Left lobe of liver (tissue), 2 donors: ENCODE measurements around the gene GLB1L. TPM values are rescaled to one million over a fixed set of nuclear protein-coding genes. Genes with fewer than 3 reads are reported as not detected.
"Not testable (repeated sequence)": the region's sequence is repeated elsewhere in the genome, so short reads cannot be mapped to it uniquely, and the experiment has no call there.

Experiments used
- ATAC-seq: fragments of 200-7000 bp; cut with Tn5 transposase; one replicate; pipeline ENCODE4 v1.9.1; 2020; ENCODE audit warnings: mild to moderate bottlenecking, moderate library complexity
- DNase-seq: peaks from one replicate; pipeline ENCODE4 v3.0.0-alpha.2; 2020; ENCODE audit warnings: low spot score
- total RNA-seq: library from RNA; stranded (reverse); gene quantifications from one replicate; pipeline ENCODE4 v1.2.1, GENCODE V29; 2021
- donor health status: DM: no; HTN: no; CAD: no; lungs with moderate emphysema.
- donor health status: DM: no; HTN: yes; CAD: no.

Gene GLB1L
- total RNA-seq, 1 donor from 2014 or later: 3.1 TPM

DNA sequence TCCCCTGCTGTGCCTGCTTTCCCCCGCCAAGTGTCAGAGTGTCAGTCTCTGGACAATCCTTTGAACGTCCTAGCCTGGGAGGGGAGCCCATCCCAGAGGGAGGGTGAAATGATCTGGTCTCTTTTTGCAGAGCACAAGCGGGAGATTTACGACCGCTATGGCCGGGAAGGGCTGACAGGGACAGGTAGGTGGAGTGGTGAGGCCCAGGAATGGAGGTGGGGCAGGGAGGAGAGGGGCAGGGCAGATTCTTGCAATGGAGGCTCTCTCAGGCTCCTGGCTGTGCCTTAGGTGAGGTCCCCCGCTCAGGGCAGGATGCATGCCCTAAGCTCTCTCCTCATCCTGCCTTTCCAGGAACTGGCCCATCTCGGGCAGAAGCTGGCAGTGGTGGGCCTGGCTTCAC, 36.3 kb upstream of the GLB1L start:
- ATAC-seq (no peak), DNase-seq (no peak)

DNA sequence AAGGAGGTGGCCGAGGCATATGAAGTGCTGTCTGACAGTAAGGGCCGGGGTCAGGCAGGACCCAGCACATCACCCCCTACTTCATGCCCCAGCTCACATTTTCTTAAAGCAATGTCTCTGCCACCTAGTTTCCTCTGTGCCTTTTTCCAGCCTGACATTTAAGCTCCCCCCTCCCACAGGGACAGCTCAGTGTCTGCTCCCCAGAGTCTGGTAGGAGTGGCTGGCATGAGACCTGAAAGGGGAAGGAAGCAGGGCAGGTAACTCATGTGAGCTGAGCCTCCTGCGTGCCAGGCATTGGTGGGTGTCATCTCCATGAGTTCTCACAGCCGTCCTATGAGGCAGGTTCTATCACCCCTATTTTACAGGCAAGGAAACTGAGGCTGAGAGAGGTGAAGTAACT, 35.4 kb upstream of the GLB1L start:
- ATAC-seq: no peak
- no peak for DNase-seq

DNA sequence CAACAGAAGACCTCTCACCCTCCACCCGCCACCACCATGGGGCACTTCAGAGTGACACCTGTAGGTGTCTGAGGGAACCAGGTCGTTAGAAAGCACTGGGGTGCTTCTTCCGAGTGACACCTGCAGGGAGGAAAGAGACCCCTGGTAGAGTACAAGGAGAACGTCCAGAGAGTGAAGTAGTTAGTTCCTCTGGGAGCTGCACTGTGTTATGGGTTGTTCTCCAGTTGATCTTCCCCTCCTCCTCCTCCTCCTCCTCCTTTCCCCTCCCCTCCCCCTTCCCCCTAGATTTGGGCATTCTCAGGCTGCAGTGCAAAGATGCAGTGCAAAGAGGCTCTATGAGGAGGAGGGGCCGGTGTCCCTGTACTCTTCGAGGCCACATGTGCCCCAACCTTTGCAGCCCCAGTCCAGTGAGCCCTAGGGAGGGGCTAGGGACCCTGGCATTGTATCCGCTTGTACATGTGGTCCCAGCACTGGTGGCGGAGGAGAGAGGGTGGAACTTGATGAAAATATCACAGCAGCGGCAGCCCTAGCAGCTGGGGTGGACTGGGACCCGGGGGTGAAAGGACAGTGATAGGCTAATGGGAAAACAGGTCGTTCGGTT, 34.8 kb upstream of the GLB1L start:
- ATAC-seq: peak; percentile 17
- no peak for DNase-seq

DNA sequence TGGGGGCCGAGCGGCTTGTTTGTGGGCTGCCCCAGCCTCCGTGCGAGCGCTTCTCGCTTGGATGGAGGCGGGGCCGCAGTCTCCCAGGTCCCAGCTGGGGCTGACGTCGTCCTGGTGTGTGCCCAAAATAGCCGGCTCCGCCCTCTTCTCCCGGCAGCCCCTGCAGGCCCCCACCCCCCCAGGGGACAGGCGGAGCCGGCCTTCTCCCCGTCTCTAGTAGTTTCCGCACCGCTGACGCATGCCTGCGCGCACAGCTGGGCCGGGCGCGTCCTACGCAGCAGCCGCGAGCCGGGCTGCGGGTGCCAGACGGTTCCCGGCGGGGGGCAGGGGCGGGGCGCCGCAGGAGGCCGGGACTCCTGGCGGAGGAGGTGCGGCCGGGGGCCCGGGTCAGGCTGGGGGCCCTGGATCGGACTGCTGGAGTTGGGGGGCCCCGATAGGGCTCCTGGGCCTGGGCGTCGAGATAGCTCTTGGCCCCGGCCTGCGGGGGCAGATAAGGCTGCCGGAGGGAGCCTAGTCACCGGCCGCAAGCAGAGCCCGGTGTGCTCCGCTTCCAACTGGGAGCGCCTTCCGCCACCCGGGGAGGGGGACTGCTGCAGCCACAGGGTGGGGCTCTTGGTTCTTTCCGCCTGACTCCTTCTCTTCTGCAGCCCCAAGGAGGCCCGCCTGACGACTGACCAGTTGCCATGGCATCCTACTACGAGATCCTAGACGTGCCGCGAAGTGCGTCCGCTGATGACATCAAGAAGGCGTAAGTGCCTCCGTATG, 34.1 kb upstream of the GLB1L start, which contains the start of gene DNAJB2:
Gene DNAJB2 (plus strand): TSS at position 216 of the 765 bp plus-strand sequence. CDS start 468 bp downstream, at position 684.
- ATAC-seq (peak; percentile 92), DNase-seq (peak; percentile 99)

DNA sequence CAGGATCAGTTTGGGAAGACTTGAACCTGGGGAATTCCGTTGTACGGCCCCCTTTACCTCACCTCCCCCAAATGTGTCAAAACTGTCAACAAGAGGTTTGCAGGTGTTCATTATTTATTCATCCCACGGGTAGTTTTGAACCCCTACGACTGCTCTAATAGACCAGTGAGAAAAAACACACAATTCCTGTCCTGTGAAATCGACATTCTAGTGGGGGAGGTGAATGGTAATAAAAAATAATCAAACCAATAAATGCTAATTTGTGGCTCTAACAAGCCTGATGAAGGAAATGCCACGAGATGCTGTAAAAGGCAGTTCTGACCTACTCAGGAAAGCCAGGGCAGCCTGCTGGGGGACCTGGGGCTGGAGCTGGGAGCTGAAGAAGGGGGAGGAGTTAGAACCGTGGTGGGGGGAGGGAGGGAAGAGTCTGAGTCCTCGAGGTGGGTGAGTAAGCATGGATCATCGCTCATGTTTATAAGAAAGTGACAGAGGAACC, 33.5 kb upstream of the GLB1L start:
- ATAC-seq (peak; percentile 40), DNase-seq (no peak)

DNA sequence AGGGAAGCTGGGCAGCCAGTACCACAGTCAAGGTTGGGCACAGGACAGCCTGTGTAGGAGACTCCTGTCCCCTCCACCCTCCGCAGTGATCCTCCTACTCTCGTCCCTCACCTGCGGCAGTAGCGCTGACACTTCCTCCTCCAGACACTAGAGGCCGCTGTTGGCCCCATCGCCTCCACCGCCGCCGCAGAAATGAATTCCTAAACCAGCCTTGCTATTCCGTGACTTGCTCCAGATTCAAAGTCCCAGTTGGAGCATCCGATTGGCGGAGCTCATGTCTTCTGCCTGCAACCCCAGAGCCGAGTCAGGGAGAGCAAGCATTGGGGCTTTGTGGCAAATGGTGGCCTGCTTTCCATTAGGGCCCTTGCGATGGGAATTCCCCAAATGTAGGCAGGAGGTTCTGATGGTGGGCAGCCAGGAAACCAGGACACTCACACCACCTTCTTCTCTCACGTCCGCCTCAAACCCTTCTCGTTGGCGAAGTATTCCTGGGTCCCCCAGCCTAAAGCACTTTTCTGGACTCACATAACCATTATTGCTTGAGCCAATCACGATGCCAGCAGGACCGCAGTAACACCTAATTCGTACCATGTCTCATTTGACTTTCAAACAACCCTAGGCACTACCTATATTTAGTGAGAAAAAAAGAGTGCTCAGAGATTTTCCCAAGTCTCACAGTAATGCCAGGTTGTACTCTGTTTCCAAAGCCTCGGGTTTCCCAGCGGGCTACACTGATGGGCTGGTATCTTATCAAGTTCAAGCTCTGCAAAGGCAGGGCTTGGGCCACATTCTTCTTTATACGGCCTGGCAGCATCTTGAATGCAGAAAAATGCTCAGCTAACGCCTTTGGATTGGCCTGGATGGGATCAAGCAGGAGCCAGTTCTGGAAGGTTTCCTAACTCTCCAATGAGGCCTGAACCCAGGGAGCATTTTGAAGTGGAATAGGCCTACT, 32.7 kb upstream of the GLB1L start:
- DNase-seq: peak; percentile 85
- ATAC-seq: peak; percentile 73

DNA sequence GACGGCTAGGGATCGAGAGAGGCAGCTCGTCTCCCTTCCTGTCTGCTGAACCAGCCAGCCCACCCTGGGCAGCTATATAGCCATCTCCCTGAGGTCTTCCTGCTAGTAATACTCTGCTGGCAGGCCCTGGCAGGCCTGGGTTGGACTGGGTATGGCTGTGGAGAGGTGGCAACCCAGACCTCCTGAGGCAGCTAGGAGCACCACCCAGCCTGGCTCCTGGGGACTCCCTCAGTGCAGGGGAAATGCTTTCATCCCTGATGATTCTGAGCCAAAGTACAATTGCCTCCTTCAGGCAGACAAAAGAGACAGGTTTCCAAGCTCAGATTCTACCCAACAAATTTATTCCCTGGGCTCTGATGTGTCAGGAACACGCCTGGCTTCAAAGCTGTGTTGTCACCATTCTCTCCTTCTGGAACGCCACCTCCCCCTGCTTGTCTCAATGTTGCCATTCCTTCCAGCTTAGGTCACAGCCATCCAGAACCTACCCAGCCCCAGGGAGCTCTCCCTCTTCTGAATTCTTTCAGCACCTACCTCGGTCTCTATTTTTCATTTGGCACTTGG, 29.2 kb upstream of the GLB1L start:
- no peak for DNase-seq
- no peak for ATAC-seq

DNA sequence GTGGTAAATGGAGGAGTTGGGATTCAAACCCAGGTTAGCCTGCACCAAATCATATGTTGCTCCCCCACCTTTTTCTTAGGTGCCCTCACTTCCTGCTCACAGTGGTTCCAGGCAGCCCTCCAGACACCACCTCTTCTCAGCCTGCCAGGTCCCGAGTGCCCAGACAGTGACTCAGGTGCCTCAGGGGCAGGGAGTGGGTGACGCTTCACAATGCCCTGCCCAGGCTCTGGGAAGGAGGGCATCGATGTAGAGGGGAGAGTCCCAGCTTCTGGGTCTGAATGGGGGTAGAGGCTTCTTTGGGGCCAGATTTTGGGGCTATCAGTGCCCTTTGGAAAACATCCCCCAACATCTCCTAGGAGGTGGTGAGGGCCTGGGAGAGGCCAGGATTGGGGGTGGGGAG, 28.7 kb upstream of the GLB1L start:
- no peak for ATAC-seq

DNA sequence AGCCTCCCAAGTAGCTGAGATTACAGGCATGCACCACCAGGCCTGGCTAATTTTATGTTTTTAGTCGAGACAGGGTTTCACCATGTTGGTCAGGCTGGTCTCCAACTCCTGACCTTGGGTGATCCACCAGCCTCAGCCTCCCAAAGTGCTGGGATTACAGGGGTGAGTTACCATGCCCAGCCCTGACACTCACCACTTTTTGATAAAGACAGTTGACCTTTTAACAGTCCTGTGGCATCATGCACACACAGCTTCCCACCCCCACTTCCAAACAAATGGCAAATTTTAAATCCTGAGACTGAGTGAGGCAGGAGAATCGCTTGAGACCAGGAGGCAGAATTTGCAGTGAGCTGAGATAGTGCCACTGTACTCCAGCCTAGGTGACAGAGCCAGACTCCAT, 27.8 kb upstream of the GLB1L start:
- DNase-seq (no peak), ATAC-seq (no peak)

More for the DNA sequence above, 28.7 kb upstream of the GLB1L start:
- no peak for DNase-seq

DNA sequence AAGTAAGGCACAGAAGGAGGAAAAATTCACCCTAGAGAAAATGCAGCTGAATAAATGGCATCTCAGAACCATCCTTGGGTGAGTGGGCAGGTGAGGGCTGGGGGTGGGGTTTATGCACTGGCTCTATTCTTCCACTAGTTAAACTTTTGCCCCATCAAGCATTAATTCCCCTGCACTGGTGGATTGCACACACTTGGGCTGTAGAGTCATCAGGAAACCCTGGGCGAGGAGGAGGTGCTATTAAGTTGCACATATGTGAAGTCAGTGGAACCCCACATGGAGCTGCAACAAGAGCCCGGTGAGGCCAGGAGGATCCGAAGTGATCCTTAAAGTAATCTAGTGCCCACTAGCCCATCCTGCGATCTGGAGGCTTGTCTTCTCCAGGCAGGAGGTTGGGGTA, 27.1 kb upstream of the GLB1L start:
- no peak for DNase-seq

DNA sequence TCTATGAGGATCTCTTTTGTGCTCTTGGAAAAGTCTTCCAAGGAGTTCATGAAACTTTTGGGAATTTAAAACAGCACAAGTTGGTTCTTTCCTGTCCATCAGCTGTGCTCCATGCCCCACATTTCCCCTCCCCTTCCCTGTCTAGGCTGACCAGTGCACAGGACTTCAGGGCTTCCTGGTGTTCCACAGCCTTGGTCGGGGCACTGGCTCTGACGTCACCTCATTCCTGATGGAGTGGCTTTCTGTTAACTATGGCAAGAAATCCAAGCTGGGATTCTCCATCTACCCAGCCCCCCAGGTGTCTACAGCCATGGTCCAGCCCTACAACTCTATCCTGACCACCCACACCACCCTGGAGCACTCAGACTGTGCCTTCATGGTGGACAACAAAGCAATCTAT, 25.8 kb upstream of the GLB1L start:
- no peak for ATAC-seq

More for the DNA sequence above, 27.1 kb upstream of the GLB1L start:
- no peak for ATAC-seq

DNA sequence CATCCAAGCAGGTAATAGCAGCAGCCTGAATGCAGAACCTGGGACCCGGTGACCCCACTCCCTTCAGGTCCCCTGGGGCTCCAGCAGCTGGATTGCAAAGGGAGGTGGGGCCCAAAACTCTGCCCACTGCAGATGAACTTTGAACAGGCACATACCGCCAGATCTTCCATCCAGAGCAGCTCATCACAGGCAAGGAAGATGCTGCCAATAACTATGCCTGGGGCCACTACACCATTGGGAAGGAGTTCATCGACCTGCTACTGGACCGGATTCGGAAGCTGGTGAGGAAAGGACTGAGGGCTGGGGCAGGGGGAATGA, 24.8 kb upstream of the GLB1L start:
- DNase-seq: peak; percentile 65
- peak; percentile 69 for ATAC-seq

More for the DNA sequence above, 25.8 kb upstream of the GLB1L start:
- DNase-seq: no peak

DNA sequence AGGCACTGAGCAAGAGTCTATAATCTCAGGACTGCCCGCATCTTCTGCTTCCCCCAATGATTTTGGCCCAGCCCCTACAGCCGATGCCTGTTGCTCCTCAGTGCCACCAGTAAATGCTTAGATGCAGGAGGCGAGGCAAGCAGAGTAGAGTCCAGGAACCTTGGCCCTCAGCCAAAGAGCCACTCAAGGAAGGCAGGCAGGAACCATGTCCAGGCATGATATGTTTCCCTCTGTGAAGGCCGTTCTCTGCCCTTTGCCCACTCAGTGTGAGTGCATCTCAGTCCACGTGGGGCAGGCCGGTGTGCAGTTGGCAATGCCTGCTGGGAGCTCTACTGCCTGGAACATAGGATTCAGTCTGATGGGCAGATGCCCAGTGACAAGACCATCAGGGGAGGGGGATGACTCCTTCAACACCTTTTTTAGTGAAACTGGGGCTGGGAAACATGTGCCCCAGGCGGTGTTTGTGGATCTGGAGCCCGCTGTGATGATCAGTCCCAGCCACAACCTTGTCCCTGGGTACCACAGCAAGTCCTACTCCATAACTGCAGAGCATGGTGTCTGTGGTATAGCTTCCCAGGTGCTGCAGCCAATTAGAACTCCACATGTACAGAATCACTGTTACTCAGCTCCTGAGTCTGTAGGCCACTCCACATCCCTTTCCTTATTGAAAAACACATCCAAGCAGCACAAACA, 24.3 kb upstream of the GLB1L start:
- ATAC-seq (peak; percentile 94), DNase-seq (peak; percentile 89)

DNA sequence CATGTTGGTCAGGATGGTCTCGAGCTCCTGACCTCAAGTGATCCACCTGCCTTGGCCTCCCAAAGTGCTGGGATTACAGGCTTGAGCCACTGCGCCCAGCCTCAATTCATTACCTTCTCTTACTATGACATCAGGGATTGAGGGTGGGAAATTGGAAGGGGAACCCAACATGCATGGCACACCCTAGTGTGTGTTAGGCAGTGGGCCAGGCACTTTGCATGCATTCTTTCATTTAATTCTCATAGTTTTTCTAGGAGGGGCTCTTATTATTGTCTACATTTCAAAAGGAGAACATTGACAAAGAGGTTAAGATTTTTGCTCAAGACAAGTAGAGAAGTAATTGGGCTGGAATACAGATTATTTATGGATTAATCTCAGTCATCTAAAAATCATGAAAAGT, 23.1 kb upstream of the GLB1L start:
- no peak for ATAC-seq
- no peak for DNase-seq

DNA sequence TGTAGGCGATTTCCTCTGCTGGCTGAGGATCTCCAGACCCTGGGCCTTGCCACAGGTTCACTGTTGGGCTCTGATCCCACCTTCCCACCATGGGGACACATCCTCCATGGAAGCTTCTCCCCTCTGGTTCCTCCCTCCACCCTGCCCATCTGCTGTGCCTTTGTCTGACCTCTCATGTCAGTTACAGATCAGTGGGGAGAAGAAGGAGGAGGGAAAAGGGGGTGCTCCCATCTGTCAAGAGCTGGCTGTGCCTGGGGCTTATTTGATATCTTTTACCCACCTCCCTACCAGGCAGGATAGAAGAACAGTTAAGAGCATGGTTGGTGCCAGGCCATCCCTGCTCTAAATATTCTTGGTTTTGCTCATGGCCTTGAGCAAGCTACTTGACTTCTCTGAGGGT, 21.6 kb upstream of the GLB1L start:
- DNase-seq: no peak
- ATAC-seq: no peak

DNA sequence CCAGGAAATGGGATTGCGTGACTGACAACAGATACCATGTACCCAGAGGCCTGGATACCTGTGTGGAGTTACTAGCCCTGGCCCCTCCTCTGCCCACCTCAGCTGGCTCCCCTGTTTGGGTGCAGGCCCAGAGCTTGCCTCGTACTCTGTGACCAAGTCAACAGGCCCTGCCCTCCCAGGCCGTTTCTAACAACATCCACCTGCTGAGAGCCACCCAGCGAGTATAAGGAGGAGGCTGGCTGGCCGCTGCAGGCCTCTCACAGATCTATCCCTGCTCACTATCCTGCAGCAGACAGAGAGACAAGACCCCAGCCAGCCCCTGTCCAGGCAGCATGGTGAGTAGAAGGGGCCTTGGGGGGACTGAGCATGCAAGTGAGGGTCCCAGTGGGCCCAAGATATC, 21.0 kb upstream of the GLB1L start:
- no peak for ATAC-seq
- no peak for DNase-seq

DNA sequence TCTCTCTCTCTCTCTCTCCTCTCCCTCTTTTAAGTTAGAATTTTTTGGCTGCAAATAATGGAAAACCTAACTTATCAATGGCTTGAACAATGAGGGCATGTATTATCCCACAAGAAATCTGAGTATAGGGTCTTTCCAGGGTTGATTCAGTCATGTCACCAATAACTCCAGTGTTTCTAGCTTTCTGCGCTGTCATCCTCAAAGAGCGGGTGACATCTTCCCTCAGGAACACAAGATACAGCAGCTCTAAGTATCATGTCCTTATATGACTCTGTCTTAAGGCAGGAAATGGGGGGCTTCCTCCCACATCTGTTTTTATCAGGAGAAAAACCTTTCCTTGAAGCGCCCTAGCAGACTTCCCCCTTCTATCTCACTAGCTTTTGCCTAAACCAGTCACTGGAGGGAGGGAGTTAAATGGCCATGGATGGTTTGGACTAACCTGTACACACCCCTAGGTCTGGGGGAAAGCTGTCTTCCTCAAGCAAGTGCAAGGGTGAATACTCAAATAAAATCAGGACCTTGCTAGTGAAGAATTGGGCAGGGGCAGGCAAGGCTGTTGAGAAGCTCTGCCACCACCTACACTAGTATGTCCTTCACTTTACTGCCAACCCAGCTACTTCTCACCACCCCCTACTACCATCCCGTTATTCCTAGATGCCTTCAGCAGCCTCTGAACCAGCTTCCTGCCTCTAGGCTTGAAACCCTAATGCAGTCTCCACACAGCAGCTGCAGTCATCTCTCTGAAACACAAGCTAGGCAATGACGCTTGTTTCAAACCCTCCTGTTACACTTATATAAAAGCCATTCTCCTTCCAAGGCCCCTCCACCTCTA, 16.0 kb upstream of the GLB1L start:
- ATAC-seq: no peak
- DNase-seq: no peak

DNA sequence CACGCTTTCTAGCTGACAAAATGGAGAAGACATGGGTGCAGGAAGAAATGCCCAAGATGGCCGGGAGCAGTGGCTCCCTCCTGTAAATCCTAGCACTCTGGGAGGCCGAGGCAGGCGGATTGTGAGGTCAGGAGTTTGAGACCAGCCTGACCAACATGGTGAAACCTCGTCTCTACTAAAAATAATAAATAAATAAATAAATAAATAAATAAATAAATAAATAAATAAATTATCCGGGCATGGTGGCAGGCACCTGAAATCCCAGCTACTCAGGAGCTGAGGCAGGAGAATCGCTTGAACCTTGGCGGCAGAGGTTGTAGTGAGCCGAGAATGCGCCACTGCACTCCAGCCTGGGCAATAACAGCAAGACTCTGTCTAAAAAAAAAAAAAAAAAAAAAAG, 13.7 kb upstream of the GLB1L start:
- not testable (repeated sequence) for ATAC-seq, DNase-seq

DNA sequence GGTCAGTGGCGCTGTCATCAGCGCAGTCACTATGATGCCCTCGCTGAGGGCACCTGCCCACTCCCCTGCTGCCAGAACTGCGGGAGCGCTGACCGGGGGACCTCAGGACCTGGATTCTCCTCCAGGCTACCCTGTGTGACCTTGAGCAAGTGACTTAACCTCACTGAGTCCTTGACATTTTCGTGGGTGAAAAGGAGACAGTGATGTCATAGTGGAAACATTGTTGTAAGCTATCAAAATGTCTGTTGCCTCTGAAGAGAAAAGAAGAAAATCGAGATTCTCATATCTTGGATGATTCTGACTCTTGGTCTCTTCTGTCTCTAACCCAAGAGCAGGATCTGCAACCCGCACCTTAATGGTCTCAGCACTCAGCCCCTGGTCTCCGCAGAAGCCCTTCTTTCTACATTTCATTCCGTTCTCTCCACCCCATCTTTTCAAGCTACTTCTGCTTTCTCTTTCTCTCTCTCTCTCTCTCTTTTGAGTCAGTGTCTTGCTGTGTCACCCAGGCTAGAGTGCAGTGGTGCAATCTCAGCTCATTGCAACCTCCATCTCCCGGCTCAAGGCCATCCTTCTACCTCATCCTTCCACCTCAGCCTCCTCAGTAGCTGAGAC, 9.5 kb upstream of the GLB1L start:
- ATAC-seq (peak; percentile 14), DNase-seq (no peak)
